IPS-18a (cell line): ENCODE data around the gene KLF16.
"Not testable (repeated sequence)": the region's sequence is repeated elsewhere in the genome, so short reads cannot be mapped to it uniquely, and the experiment has no call there.

Experiments used
- H3K27ac ChIP-seq: one replicate; pipeline ENCODE4 v1.5.1; 2013; ENCODE audit warnings: low read length
- H3K27me3 ChIP-seq: one replicate; pipeline ENCODE4 v1.6.1; 2013; ENCODE audit warnings: mild to moderate bottlenecking, low read length; ENCODE audit not compliant: control insufficient read depth, insufficient read depth
- H3K36me3 ChIP-seq: one replicate; pipeline ENCODE4 v1.6.1; 2013; ENCODE audit warnings: low read depth, low read length; ENCODE audit not compliant: control insufficient read depth
- H3K4me1 ChIP-seq: one replicate; pipeline ENCODE4 v1.6.1; 2013; ENCODE audit warnings: low read depth, low read length; ENCODE audit not compliant: control insufficient read depth
- H3K4me3 ChIP-seq: one replicate; pipeline ENCODE4 v1.5.1; 2013; ENCODE audit warnings: low read length
- H3K9ac ChIP-seq: one replicate; pipeline ENCODE4 v1.6.1; 2013; ENCODE audit warnings: mild to moderate bottlenecking, low read length, moderate library complexity
- H3K9me3 ChIP-seq: one replicate; pipeline ENCODE4 v1.6.1; 2013; ENCODE audit warnings: low read depth, low read length; ENCODE audit not compliant: control insufficient read depth

KLF16 gene

DNA sequence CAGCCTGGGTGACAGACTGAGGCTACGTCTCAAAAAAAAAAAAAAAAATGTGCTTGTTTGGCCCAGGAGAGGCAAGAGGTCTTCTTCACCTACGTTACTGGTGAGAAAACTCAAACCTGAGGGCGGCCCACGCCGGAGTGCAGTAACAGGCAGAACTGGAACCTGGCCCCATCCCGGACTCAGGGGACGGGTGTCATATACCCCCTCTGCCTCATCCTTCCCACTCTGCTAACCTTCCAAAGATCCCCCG lies 41.4 kb upstream of the KLF16 start:
- Histone ChIP-seq H3K4me1 (peaks cover 6% of the 10 kb centered on the region), H3K27me3 (no peaks in the 10 kb centered on the region), H3K9me3 (no peaks in the 10 kb centered on the region), H3K27ac (peak overlapping the region; percentile 68), H3K4me3 (peak overlapping the region; percentile 39), H3K9ac (peak overlapping the region; percentile 33), H3K36me3 (no peaks in the 10 kb centered on the region)

DNA sequence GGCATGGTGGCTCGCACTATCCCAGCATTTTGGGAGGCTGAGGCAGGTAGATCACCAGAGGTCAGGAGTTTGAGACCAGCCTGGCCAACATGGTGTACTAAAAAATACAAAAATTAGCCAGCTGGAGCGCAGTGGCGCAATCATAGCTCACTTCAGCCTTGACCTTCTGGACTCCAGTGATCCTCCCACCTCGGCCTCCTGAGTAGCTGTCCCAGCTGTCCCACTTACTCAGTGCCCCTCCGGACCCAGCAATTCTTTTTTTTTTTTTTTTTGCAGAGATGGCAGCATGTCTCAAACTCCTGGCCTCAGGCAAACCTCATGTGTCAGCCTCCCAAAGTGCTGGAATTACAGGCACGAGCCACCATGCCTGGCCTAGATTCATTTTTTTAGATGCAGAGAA lies 39.5 kb upstream of the KLF16 start:
- peaks cover 6% of the 10 kb centered on the region for H3K4me1 ChIP-seq
- no peaks in the 10 kb centered on the region for H3K36me3 ChIP-seq
- no peak overlapping the region for H3K27ac ChIP-seq
- no peaks in the 10 kb centered on the region for H3K9me3 ChIP-seq
- no peaks in the 10 kb centered on the region for H3K27me3 ChIP-seq
- H3K4me3 ChIP-seq: no peak overlapping the region
- no peak overlapping the region for H3K9ac ChIP-seq

DNA sequence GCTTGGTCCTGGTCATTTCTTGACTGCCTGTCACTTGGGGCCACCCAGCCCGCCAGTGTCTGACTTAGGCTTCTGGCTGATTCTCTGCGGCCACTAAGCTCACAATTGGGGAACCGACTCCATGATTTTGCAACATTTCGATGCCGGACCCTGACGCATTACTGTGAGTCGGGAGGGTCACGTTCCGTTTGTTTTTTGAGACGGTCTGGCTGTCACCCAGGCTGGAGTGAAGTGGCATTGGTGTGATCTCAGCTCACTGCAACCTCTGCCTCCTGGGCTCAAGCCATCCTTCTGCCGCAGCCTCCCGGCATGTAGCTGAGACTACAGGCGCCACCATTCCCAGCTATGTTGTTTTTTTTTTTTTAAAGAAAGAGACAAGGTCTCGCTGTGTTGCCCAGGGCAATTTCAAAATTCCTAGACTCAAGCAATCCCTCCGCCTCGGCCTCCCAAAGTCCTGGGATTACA lies 38.6 kb upstream of the KLF16 start:
- Histone ChIP-seq H3K4me3 (no peak overlapping the region), H3K27ac (no peak overlapping the region), H3K9me3 (no peaks in the 10 kb centered on the region), H3K27me3 (no peaks in the 10 kb centered on the region), H3K9ac (no peak overlapping the region), H3K4me1 (peaks cover 6% of the 10 kb centered on the region), H3K36me3 (no peaks in the 10 kb centered on the region)

DNA sequence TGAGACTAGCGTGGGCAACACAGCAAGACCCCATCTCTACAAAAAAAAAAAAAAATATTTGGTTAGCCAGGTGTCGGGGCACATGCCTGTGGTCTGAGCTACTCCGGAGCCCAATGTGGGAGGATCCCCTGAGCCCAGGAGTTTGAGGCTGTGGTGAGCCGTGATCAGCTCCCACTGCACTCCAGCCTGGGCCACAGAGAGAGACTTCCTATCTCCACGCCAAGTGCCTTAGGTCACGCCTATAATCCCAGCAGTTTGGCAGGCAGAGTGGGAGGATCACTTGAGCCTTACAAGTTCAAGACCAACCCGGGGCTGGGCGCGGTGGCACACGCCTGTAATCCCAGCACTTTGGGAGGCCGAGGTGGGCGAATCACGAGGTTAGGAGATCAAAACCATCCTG lies 33.1 kb upstream of the KLF16 start:
- Histone ChIP-seq H3K4me3 (no peak overlapping the region), H3K27me3 (no peaks in the 10 kb centered on the region), H3K36me3 (no peaks in the 10 kb centered on the region), H3K27ac (no peak overlapping the region), H3K4me1 (no peaks in the 10 kb centered on the region), H3K9me3 (no peaks in the 10 kb centered on the region), H3K9ac (no peak overlapping the region)

DNA sequence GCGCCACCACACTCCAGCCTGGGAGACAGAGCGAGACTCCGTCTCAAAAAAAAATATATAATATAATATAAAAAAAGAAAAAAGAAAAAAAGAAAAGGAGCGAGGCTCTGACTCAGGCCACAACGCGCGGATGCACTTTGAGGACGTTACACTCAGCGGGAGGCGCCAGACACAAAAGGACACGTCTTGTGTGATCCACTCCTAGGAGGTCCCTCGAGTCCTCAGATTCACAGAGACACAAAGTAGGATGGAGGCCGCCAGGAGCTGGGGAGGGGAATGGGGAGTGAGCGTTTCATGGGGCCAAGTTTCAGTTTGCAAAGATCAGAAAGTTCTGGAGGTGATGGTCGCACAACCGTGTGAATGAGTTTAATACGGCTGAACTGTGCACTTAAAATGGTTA lies 30.4 kb upstream of the KLF16 start:
- no peak overlapping the region for H3K27ac ChIP-seq
- H3K36me3 ChIP-seq: no peaks in the 10 kb centered on the region
- H3K27me3 ChIP-seq: no peaks in the 10 kb centered on the region
- H3K4me3 ChIP-seq: no peak overlapping the region
- no peaks in the 10 kb centered on the region for H3K9me3 ChIP-seq
- no peak overlapping the region for H3K9ac ChIP-seq
- H3K4me1 ChIP-seq: no peaks in the 10 kb centered on the region

DNA sequence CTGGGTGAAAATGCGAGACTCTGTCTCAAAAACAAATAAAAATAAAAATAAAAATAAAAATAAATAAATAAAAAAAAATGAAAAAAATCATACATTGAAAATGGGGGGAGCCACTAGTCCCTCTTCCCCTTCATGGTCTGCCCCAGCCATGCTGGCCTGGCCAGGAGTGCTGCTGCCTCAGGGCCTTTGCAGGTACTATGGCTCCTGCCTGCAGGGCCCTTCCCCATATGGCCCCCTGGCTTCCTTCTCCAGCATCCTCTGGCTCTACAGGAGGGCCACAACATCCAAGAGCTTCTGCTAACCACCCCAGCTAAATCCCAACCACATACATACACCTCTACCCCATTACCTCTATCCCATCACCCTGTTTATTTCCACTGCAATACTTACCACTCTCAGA lies 26.5 kb upstream of the KLF16 start:
- Histone ChIP-seq H3K36me3 (no peaks in the 10 kb centered on the region), H3K4me1 (no peaks in the 10 kb centered on the region), H3K27me3 (no peaks in the 10 kb centered on the region), H3K4me3 (no peak overlapping the region), H3K27ac (no peak overlapping the region), H3K9me3 (no peaks in the 10 kb centered on the region), H3K9ac (no peak overlapping the region)

DNA sequence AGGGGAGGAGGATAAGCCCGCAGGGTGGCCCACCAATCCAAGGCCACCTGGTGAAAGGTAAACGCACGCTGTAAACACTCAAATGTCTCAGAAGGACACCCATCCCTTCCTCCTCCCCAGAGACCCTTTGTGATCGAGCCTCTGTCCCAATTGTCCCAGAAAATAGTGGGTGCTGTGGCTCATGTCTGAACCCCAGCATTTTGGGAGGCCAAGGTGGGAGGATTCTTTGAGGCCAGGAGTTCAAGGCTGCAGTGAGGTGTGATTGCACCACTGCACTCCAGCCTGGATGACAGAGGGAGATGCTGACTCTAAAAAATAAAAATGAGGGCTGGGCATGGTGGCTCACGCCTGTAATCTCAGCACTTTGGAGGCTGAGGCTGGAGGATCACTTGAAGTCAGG lies 25.0 kb upstream of the KLF16 start:
- Histone ChIP-seq H3K9ac (no peak overlapping the region), H3K9me3 (no peaks in the 10 kb centered on the region), H3K36me3 (no peaks in the 10 kb centered on the region), H3K27ac (no peak overlapping the region), H3K4me3 (no peak overlapping the region), H3K27me3 (peaks cover 7% of the 10 kb centered on the region), H3K4me1 (no peaks in the 10 kb centered on the region)

DNA sequence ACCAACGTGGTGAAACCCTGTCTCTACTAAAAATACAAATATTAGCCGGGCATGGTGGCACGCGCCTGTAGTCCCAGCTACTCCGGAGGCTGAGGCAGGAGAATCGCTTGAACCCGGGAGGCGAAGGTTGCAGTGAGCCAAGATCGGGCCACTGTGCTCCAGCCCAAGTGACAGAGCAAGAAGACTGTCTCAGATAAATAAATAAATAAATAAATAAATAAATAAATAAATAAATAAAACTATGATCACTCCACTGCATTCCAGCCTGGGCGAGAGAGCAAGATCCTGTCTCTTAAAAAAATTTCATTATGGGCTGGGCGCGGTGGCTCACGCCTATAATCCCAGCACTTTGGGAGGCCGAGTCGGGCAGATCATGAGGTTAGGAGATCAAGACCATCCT lies 23.0 kb upstream of the KLF16 start:
- H3K36me3 ChIP-seq, H3K27ac ChIP-seq, H3K9me3 ChIP-seq, H3K27me3 ChIP-seq, H3K4me3 ChIP-seq, H3K4me1 ChIP-seq, H3K9ac ChIP-seq: not testable (repeated sequence)

DNA sequence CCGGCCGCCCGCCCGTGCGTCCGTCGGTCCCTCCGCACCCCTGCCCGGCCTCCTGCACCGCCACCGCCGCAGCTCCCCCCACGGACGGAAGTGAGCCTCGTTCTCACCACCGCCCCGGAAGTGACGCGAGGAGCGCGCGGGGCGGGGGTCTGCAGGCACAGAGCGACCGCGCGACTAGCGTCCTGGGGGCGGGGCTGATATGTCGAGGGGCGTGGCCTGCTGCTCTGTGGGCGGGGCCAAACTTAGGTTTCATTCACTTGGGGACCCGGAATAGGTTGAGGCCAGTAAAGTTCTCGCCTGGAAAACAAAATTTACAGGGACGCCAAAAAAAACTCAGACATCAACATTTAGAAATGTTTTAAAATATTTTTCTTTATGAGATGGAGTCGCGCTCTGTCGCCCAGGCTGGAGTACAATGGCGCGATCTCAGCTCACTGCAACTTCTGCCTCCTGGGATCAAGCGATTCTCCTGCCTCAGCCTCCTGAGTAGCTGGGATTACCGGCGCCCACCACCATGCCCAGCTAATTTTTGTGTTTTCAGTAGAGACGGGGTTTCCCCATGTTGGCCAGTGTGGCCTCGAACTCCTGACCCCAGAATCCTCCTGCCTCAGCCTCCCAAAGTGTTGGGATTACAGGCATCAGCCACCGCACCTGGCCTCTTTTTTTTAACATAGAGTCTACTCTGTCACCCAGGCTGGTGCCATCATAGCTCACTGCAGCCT lies 22.2 kb upstream of the KLF16 start, which contains the start of gene ABHD17A:
Gene ABHD17A, minus strand, starts transcription at position 99 of the 722 bp plus-strand sequence. CDS start 3,930 bp downstream, outside the sequence.
- not testable (repeated sequence) for H3K36me3 ChIP-seq, H3K27me3 ChIP-seq, H3K4me1 ChIP-seq, H3K9me3 ChIP-seq, H3K27ac ChIP-seq
- peak within 1 kb of the TSS; percentile 26 for H3K9ac ChIP-seq
- peak within 1 kb of the TSS; percentile 76 for H3K4me3 ChIP-seq

DNA sequence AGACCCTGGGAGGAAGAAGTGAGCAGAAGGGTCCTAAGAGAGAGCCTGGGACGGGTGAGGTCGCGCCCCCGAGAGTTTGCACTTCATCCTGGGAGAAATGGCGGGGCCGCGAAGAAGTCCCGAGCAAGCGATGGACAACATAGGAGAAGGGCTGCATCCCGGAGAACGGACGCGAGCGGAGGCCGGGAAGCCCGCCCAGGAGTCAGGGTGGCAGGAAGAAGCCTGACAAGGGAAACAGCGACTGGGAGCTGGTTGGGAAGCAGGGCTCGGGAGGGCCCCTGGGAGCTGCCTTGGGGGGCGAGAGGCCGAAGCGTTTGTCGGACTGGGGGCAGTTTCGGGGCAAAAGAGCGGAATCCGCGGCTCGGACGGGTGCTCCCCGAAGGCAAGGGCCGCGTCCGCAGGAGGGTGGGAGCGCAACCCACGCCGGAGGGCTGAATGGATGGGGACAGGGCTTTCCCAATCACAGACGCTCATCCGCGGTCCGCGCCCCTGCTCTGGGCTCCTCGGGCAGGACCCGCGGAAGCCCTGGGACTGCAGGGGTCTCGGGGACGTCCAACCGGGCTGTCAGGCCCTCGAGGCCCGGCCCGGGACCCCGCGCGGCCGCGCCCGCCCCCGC lies 21.4 kb upstream of the KLF16 start:
- Histone ChIP-seq H3K36me3 (no peaks in the 10 kb centered on the region), H3K4me3 (peak overlapping the region; percentile 76), H3K9ac (peak overlapping the region; percentile 26), H3K27me3 (peaks cover 7% of the 10 kb centered on the region), H3K4me1 (no peaks in the 10 kb centered on the region), H3K27ac (no peak overlapping the region), H3K9me3 (no peaks in the 10 kb centered on the region)

DNA sequence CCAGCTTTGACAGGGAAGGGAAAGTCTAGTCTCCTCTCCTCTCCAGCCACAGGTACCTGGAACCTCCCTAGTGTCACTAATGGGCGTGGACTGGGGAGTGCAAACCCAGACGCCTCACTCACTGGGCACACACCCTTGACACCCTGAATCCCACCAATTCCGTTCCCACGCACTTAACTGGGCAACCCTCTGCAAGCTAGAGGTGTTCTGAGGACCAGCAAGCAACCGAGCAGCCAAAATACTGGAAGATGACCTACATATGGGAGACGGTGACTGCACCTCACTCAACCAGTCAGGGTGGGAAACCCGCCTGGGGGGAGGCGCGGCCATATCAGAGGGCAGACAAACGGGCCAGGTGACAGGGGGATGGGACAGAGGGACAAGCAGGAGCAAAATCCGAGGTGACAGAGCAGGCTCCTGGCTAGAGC lies 20.9 kb upstream of the KLF16 start:
- Histone ChIP-seq H3K27me3 (peaks cover 7% of the 10 kb centered on the region), H3K36me3 (no peaks in the 10 kb centered on the region), H3K4me3 (peak overlapping the region; percentile 76), H3K9me3 (no peaks in the 10 kb centered on the region), H3K27ac (no peak overlapping the region), H3K9ac (peak overlapping the region; percentile 26), H3K4me1 (no peaks in the 10 kb centered on the region)

DNA sequence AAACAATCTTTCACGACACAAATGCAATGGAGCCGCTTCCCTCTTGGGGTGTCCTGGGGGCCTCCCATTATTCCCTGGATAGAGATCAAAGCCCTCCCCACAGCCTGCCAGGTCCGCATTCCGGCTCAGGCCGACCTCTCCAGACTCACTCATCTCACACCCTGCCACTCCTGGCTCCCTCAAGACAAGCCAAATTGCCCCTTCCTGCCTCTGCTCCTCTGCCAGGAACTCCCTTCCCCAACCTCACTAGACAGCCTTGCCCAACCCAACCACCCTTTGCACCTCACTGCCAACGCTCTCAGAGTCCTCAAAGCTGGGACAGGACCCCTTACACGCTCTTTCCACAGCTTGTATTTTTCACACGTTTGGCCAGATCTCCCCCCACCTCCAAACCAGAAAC lies 20.4 kb upstream of the KLF16 start:
- Histone ChIP-seq H3K4me1 (no peaks in the 10 kb centered on the region), H3K9ac (no peak overlapping the region), H3K27ac (no peak overlapping the region)

More for the DNA sequence above, 20.4 kb upstream of the KLF16 start:
- Histone ChIP-seq H3K27me3 (peaks cover 7% of the 10 kb centered on the region), H3K4me3 (no peak overlapping the region), H3K36me3 (no peaks in the 10 kb centered on the region), H3K9me3 (no peaks in the 10 kb centered on the region)
